ENCODE measurements around the gene DEDD. TPM values are rescaled to one million over a fixed set of nuclear protein-coding genes. Genes with fewer than 3 reads are reported as not detected.

The DEDD gene
- polyA plus RNA-seq, 2 of the 4 experiments (the other 2 are of a cell fraction), result 25.3 to 38.4 TPM

GRCh38 chr1:161096530-161096929, 35.9 kb downstream of the DEDD start:
- no peak for DNase-seq (ENCODE audit: low read depth in 1 of 2, low spot score in 1 of 2)
- Histone ChIP-seq H3K27ac (peak overlapping the region in 1 of 2 experiments; percentile 20; a peak in 1 of 6 replicates), H3K9me3 (no peaks in the 10 kb centered on the region), H3K4me1 (peaks cover 27% of the 10 kb centered on the region), H3K4me2 (no peak overlapping the region), H3K4me3 (no peak overlapping the region)
- CTCF ChIA-PET, result interaction anchor here (1.0 to 9.7 kb wide), 24 partner anchors 11 to 516 kb away, joined by 3 to 319 read pairs (median 16); partner anchors contain the start of genes ARHGAP30, F11R, NECTIN4 and NIT1
- TF ChIP-seq EHF (CRISPR knock-in tag; IDR thresholded peaks at IDR 0.05), result no peak
- TF ChIP-seq HMGXB4 (CRISPR knock-in tag; IDR thresholded peaks at IDR 0.05; ENCODE audit: borderline replicate concordance), result no peak
- no peak for TF ChIP-seq SREBF2 (IDR thresholded peaks at IDR 0.05)
- TF ChIP-seq NR3C1 (IDR thresholded peaks at IDR 0.05), result no peak
- TF ChIP-seq RARB (CRISPR knock-in tag; IDR thresholded peaks at IDR 0.05), result no peak
- TF ChIP-seq MAX (IDR thresholded peaks at IDR 0.05), result no peak
- no peak for TF ChIP-seq RAD21 (conservative IDR thresholded peaks at IDR 0.05 in 1 of 2, IDR thresholded peaks at IDR 0.05 in 1 of 2)
- no peak for TF ChIP-seq MYC (IDR thresholded peaks at IDR 0.05; ENCODE audit: borderline replicate concordance, low read length)
- TF ChIP-seq, protein P1, sequence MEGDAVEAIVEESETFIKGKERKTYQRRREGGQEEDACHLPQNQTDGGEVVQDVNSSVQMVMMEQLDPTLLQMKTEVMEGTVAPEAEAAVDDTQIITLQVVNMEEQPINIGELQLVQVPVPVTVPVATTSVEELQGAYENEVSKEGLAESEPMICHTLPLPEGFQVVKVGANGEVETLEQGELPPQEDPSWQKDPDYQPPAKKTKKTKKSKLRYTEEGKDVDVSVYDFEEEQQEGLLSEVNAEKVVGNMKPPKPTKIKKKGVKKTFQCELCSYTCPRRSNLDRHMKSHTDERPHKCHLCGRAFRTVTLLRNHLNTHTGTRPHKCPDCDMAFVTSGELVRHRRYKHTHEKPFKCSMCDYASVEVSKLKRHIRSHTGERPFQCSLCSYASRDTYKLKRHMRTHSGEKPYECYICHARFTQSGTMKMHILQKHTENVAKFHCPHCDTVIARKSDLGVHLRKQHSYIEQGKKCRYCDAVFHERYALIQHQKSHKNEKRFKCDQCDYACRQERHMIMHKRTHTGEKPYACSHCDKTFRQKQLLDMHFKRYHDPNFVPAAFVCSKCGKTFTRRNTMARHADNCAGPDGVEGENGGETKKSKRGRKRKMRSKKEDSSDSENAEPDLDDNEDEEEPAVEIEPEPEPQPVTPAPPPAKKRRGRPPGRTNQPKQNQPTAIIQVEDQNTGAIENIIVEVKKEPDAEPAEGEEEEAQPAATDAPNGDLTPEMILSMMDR (IDR thresholded peaks at IDR 0.05), result no peak
- TF ChIP-seq CHD4 (IDR thresholded peaks at IDR 0.05; ENCODE audit: borderline replicate concordance), result no peak
- TF ChIP-seq POLR2AphosphoS2 (conservative IDR thresholded peaks at IDR 0.05; ENCODE audit: low read length), result no peak
- TF ChIP-seq, protein P2, sequence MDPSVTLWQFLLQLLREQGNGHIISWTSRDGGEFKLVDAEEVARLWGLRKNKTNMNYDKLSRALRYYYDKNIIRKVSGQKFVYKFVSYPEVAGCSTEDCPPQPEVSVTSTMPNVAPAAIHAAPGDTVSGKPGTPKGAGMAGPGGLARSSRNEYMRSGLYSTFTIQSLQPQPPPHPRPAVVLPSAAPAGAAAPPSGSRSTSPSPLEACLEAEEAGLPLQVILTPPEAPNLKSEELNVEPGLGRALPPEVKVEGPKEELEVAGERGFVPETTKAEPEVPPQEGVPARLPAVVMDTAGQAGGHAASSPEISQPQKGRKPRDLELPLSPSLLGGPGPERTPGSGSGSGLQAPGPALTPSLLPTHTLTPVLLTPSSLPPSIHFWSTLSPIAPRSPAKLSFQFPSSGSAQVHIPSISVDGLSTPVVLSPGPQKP (IDR thresholded peaks at IDR 0.05; ENCODE audit: low read depth, low read length), result no peak
- TF ChIP-seq MAFK (IDR thresholded peaks at IDR 0.05; ENCODE audit: partially characterized antibody), result no peak
- TF ChIP-seq EHMT2 (IDR thresholded peaks at IDR 0.05; ENCODE audit: low read depth), result no peak
- TF ChIP-seq CHD2 (IDR thresholded peaks at IDR 0.05; ENCODE audit: low read length, partially characterized antibody), result no peak
- POLR2A ChIA-PET, result interaction anchor here (1.9 to 2.2 kb wide), 2 partner anchors 36 to 76 kb away, joined by 5 to 6 read pairs; partner anchors contain the start of genes DEDD and F11R
- no peak for ATAC-seq
- 24% methylated on average over 1 of the region's 1 CpG for WGBS (ENCODE audit: missing lambda C conversion rate)
- no peak for FAIRE-seq

- TF ChIP-seq MAX (IDR thresholded peaks at IDR 0.05) (no peak), JUNB (IDR thresholded peaks at IDR 0.05) (no peak), EHMT2 (IDR thresholded peaks at IDR 0.05; ENCODE audit: low read depth) (no peak), USF2 (IDR thresholded peaks at IDR 0.05) (no peak), RFX5 (IDR thresholded peaks at IDR 0.05) (no peak), HEYL (CRISPR knock-in tag; IDR thresholded peaks at IDR 0.05) (no peak), ZFP36 (IDR thresholded peaks at IDR 0.05; ENCODE audit: borderline replicate concordance, partially characterized antibody) (no peak), RAD21 (conservative IDR thresholded peaks at IDR 0.05 in 1 of 2, IDR thresholded peaks at IDR 0.05 in 1 of 2) (no peak), EP300 (IDR thresholded peaks at IDR 0.05) (no peak), CHD2 (IDR thresholded peaks at IDR 0.05; ENCODE audit: low read length, partially characterized antibody) (no peak)
- TF ChIP-seq, protein P3, sequence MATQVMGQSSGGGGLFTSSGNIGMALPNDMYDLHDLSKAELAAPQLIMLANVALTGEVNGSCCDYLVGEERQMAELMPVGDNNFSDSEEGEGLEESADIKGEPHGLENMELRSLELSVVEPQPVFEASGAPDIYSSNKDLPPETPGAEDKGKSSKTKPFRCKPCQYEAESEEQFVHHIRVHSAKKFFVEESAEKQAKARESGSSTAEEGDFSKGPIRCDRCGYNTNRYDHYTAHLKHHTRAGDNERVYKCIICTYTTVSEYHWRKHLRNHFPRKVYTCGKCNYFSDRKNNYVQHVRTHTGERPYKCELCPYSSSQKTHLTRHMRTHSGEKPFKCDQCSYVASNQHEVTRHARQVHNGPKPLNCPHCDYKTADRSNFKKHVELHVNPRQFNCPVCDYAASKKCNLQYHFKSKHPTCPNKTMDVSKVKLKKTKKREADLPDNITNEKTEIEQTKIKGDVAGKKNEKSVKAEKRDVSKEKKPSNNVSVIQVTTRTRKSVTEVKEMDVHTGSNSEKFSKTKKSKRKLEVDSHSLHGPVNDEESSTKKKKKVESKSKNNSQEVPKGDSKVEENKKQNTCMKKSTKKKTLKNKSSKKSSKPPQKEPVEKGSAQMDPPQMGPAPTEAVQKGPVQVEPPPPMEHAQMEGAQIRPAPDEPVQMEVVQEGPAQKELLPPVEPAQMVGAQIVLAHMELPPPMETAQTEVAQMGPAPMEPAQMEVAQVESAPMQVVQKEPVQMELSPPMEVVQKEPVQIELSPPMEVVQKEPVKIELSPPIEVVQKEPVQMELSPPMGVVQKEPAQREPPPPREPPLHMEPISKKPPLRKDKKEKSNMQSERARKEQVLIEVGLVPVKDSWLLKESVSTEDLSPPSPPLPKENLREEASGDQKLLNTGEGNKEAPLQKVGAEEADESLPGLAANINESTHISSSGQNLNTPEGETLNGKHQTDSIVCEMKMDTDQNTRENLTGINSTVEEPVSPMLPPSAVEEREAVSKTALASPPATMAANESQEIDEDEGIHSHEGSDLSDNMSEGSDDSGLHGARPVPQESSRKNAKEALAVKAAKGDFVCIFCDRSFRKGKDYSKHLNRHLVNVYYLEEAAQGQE (IDR thresholded peaks at IDR 0.05), result no peak
- Histone ChIP-seq H3K9me3 (no peaks in the 10 kb centered on the region), H3K4me1 (peaks cover 27% of the 10 kb centered on the region), H3K27ac (peak overlapping the region in 1 of 2 experiments; percentile 20; a peak in 1 of 6 replicates), H3K4me3 (no peak overlapping the region), H3K4me2 (no peak overlapping the region)
- ATAC-seq, result no peak
- POLR2A ChIA-PET, result no interaction called here
- WGBS (ENCODE audit: missing lambda C conversion rate), result 90% methylated on average over 2 of the region's 2 CpGs
- CTCF ChIA-PET, result interaction anchor here (1.5 to 9.7 kb wide), 15 partner anchors 11 to 107 kb away, joined by 3 to 319 read pairs (median 30); partner anchors contain the start of genes ARHGAP30, F11R, NECTIN4 and USF1
- no peak for DNase-seq (ENCODE audit: low read depth in 1 of 2, low spot score in 1 of 2)
- FAIRE-seq, result no peak
Observed at GRCh38 chr1:161096015-161096414, 36.5 kb downstream of the DEDD start.

Data from A549 (cell line).